Aorta (tissue), 5 donors: Measurements from ENCODE around the gene SDCCAG8. TPM values are rescaled to one million over a fixed set of nuclear protein-coding genes. Genes with fewer than 3 reads are reported as not detected.

Source experiments
- ATAC-seq: fragments of 200-7000 bp; cut with Tn5 transposase; one replicate; pipeline ENCODE4 v1.9.1; 2022; ENCODE audit warnings: moderate library complexity; ENCODE audit not compliant: low FRiP score
- DNase-seq, 2 donors: peaks; one replicate each; pipeline ENCODE4 v3.0.0-alpha.2; 2020
- H3K27ac ChIP-seq, 2 donors: one replicate each; pipeline ENCODE4 v1.5.1; 2013; ENCODE audit warnings: low read length in 2 of 2, mild to moderate bottlenecking in 2 of 2, moderate library complexity in 2 of 2, control low read depth in 1 of 2, inconsistent platforms in 1 of 2, low read depth in 1 of 2
- H3K27me3 ChIP-seq, 2 donors: one replicate each; pipeline ENCODE4 v1.6.1; 2013; ENCODE audit warnings: control low read depth in 1 of 2, low read length in 1 of 2, mild to moderate bottlenecking in 1 of 2, moderate library complexity in 1 of 2; ENCODE audit not compliant: insufficient read depth in 2 of 2, control insufficient read depth in 1 of 2
- H3K36me3 ChIP-seq, 2 donors: one replicate each; pipeline ENCODE4 v1.6.1; 2013; ENCODE audit warnings: control low read depth in 1 of 2, low read length in 1 of 2, mild to moderate bottlenecking in 1 of 2; ENCODE audit not compliant: insufficient read depth in 2 of 2, control insufficient read depth in 1 of 2
- H3K4me1 ChIP-seq, 2 donors: one replicate each; pipeline ENCODE4 v1.6.1; 2013; ENCODE audit warnings: low read length in 2 of 2, control low read depth in 1 of 2, mild to moderate bottlenecking in 1 of 2, moderate library complexity in 1 of 2; ENCODE audit not compliant: insufficient read depth in 2 of 2, control insufficient read depth in 1 of 2
- H3K4me3 ChIP-seq, 2 donors: one replicate each; pipeline ENCODE4 v1.5.1; 2013; ENCODE audit warnings: low read length in 2 of 2, control low read depth in 1 of 2, mild to moderate bottlenecking in 1 of 2
- H3K9me3 ChIP-seq: one replicate; pipeline ENCODE4 v1.6.1; 2013; ENCODE audit warnings: mild to moderate bottlenecking, low read length; ENCODE audit not compliant: control insufficient read depth
- WGBS, 2 donors: extraction: QIAGEN DNeasy Blood & Tissue Kit; methylation state at CpG; one replicate each; pipeline ENCODE4 v1.1.7; 2013; 5-methylcytosine and 5-hydroxymethylcytosine counted together
- intact Hi-C, 2 donors: fragments of 100-400 bp; cut with DNase I; formaldehyde crosslinking; loops; one replicate each; pipeline versions ENCODE4 v1.14.2 to v1.15.0; 2022
- polyA plus RNA-seq, 2 donors: library from polyadenylated mRNA; stranded (reverse); fragments of 200-250 nt; gene quantifications; one replicate each; pipeline ENCODE4 v1.2.3, GENCODE V29; 2013
- total RNA-seq, 2 donors: library from RNA; stranded (reverse); fragmentation: NEBNext Ultra II Directional; extraction: Animal tissue kit (Norgen Biotek cat#: 25700); gene quantifications; one replicate each; pipeline ENCODE4 v1.2.1, GENCODE V29; 2021
- donor health status: healthy with polysubstance abuse.
- donor health status: Bipolar disorder and iron deficiency.
- donor health status: DM: no; HTN: no; CAD: no.
- donor health status: DM: no; HTN: no; CAD: no.
- donor health status: DM: yes; HTN: yes; CAD: no.

The SDCCAG8 gene
- total and polyA plus RNA-seq, 4 donors = 23.2 to 93.4 (median 32.1) TPM

- Histone ChIP-seq H3K27me3 (no peaks in the 10 kb centered on the region), H3K9me3 (no peaks in the 10 kb centered on the region), H3K36me3 (peaks cover 0 to 1% of the 10 kb centered on the region in 2 donors), H3K27ac (no peak overlapping the region), H3K4me1 (no peaks in the 10 kb centered on the region), H3K4me3 (no peak overlapping the region)
- DNase-seq (no peak), ATAC-seq (no peak)
- intact Hi-C loops = no loop called here
- 81 to 87% methylated on average over 2 of the region's 2 CpGs for WGBS, 2 donors
These were observed 184.6 kb downstream of the SDCCAG8 start for GRCh38 chr1:243440406-243440805.

DNA sequence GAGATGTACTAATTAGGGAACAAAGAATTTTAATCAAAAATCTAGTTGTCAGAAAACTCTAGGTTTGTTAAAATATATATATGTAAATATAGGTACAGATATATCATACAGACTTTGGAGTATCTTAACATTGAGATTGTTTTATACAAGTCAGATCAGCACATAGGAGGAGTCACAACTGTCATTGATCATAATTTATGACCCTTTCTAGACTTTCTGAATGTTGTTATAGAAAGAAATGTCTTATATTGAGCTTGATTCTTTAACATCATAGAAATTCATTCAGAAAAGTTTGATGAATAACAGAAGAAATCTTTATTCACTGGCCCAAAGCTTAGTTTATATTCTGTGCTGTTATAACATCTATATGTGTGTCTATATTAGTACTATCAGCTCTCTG, 185.8 kb downstream of the SDCCAG8 start:
- H3K27me3 ChIP-seq = no peaks in the 10 kb centered on the region
- no peak overlapping the region for H3K27ac ChIP-seq
- ATAC-seq (no peak), DNase-seq (no peak)
- no peaks in the 10 kb centered on the region for H3K4me1 ChIP-seq
- intact Hi-C loops = no loop called here
- no peaks in the 10 kb centered on the region for H3K9me3 ChIP-seq
- H3K4me3 ChIP-seq = no peak overlapping the region
- H3K36me3 ChIP-seq = peaks cover 0 to 1% of the 10 kb centered on the region in 2 donors

DNA sequence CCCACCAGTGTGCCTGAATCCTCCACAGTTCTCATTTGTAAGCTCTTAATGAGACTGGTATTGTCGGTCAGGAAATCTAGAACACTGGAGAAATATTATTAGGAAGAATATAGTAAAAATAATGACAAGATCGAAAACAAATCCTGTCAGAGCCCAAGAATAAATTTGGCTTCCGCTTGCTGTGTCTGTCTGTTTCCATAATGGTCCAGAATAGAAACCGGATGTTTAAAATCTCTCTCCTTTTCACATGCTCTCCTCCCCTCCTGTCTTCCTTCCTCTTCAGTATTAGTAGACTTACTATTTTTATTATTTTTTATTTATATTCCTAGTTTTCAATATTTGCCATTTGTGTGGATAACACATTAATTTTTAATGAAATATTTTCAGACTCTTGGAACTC, 187.7 kb downstream of the SDCCAG8 start:
- H3K27me3 ChIP-seq = no peaks in the 10 kb centered on the region
- H3K27ac ChIP-seq = no peak overlapping the region
- H3K36me3 ChIP-seq = peaks cover 0 to 1% of the 10 kb centered on the region in 2 donors
- no peaks in the 10 kb centered on the region for H3K4me1 ChIP-seq
- 36 to 37% methylated on average over 4 of the region's 4 CpGs for WGBS, 2 donors
- DNase-seq (no peak), ATAC-seq (no peak)
- H3K9me3 ChIP-seq = no peaks in the 10 kb centered on the region
- H3K4me3 ChIP-seq = no peak overlapping the region
- intact Hi-C loops = no loop called here

- ATAC-seq (no peak), DNase-seq (no peak)
- Histone ChIP-seq H3K27me3 (no peaks in the 10 kb centered on the region), H3K36me3 (no peaks in the 10 kb centered on the region), H3K4me3 (no peak overlapping the region), H3K27ac (no peak overlapping the region), H3K4me1 (no peaks in the 10 kb centered on the region), H3K9me3 (no peaks in the 10 kb centered on the region)
- intact Hi-C loops = no loop called here
- WGBS, 2 donors = 89 to 91% methylated on average over 3 of the region's 3 CpGs
These were observed 191.5 kb downstream of the SDCCAG8 start for GRCh38 chr1:243447347-243447746.

DNA sequence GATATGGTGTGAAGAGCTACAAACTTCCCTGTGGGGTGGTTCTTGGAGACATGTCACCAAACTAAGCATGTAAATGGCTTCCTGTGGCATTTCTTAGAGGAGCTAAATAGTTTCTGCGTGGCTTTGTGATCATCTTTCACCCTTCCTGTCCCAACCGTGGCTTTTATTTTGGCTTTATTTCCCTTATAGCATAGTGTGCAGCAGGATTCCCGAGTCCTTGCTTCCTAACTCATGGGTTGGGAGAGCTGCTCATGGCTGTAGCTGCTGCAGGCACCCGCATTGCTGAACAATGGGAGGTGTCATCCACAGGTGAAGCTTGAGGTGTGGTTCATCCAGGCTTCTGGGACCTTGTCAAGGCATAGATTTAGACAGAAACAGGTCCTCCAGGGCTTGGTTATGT, 192.0 kb downstream of the SDCCAG8 start:
- 82 to 86% methylated on average over 4 of the region's 4 CpGs for WGBS, 2 donors
- H3K27me3 ChIP-seq = no peaks in the 10 kb centered on the region
- no peak overlapping the region for H3K27ac ChIP-seq
- no peak overlapping the region for H3K4me3 ChIP-seq
- no peaks in the 10 kb centered on the region for H3K36me3 ChIP-seq
- ATAC-seq (no peak), DNase-seq (no peak)
- no peaks in the 10 kb centered on the region for H3K4me1 ChIP-seq
- intact Hi-C loops = no loop called here
- H3K9me3 ChIP-seq = no peaks in the 10 kb centered on the region

GRCh38 chr1:243449373-243449772, 193.5 kb downstream of the SDCCAG8 start:
- no peaks in the 10 kb centered on the region for H3K9me3 ChIP-seq

GRCh38 chr1:243452092-243452491, 196.3 kb downstream of the SDCCAG8 start:
- intact Hi-C loops = no loop called here
- no peak for ATAC-seq
- 95 to 98% methylated on average over 2 of the region's 2 CpGs for WGBS, 2 donors

More at GRCh38 chr1:243449373-243449772, 193.5 kb downstream of the SDCCAG8 start:
- intact Hi-C loops = no loop called here
- 88 to 90% methylated on average over 6 of the region's 6 CpGs for WGBS, 2 donors
- Histone ChIP-seq H3K27me3 (no peaks in the 10 kb centered on the region), H3K4me1 (no peaks in the 10 kb centered on the region), H3K4me3 (no peak overlapping the region), H3K36me3 (no peaks in the 10 kb centered on the region), H3K27ac (no peak overlapping the region)
- DNase-seq = no peak
- no peak for ATAC-seq

GRCh38 chr1:243454328-243454997, 198.6 kb downstream of the SDCCAG8 start:
- H3K9me3 ChIP-seq = no peaks in the 10 kb centered on the region
- no peaks in the 10 kb centered on the region for H3K4me1 ChIP-seq
- 87 to 88% methylated on average over 17 of the region's 17 CpGs for WGBS, 2 donors
- ATAC-seq (no peak), DNase-seq (no peak)
- H3K36me3 ChIP-seq = no peaks in the 10 kb centered on the region
- H3K4me3 ChIP-seq = no peak overlapping the region
- intact Hi-C loops = no loop called here
- H3K27ac ChIP-seq = no peak overlapping the region
- no peaks in the 10 kb centered on the region for H3K27me3 ChIP-seq

More at GRCh38 chr1:243452092-243452491, 196.3 kb downstream of the SDCCAG8 start:
- no peak for DNase-seq
- Histone ChIP-seq H3K4me1 (no peaks in the 10 kb centered on the region), H3K9me3 (no peaks in the 10 kb centered on the region), H3K27ac (no peak overlapping the region), H3K36me3 (no peaks in the 10 kb centered on the region), H3K4me3 (no peak overlapping the region), H3K27me3 (no peaks in the 10 kb centered on the region)

- H3K4me1 ChIP-seq = no peaks in the 10 kb centered on the region
- DNase-seq = no peak
- no peak overlapping the region for H3K27ac ChIP-seq
- no peak overlapping the region for H3K4me3 ChIP-seq
- ATAC-seq = no peak
- no peaks in the 10 kb centered on the region for H3K9me3 ChIP-seq
- intact Hi-C loops = no loop called here
- 90 to 93% methylated on average over 11 of the region's 11 CpGs for WGBS, 2 donors
- no peaks in the 10 kb centered on the region for H3K27me3 ChIP-seq
- H3K36me3 ChIP-seq = no peaks in the 10 kb centered on the region
These were observed 200.2 kb downstream of the SDCCAG8 start for GRCh38 chr1:243455760-243456651.
